ENCODE data around the gene RPLP1. TPM values are rescaled to one million over a fixed set of nuclear protein-coding genes. Genes with fewer than 3 reads are reported as not detected.

The RPLP1 gene
- total and polyA plus RNA-seq, 2 of the 8 experiments (the other 6 are each of a cell fraction or from before 2014, with no cell fraction given): 2,089 to 4,387 TPM

GRCh38 chr15:69413822-69414700 is 38.6 kb upstream of the RPLP1 start, which contains the start of gene KIF23 (continued):
- TF ChIP-seq E2F6 (IDR thresholded peaks at IDR 0.05) (peak; percentile 95), RAD21 (IDR thresholded peaks at IDR 0.05 in 1 of 2, conservative IDR thresholded peaks at IDR 0.05 in 1 of 2; ENCODE audit: low read depth in 2 of 2, low read length in 2 of 2) (no peak), KDM1A (IDR thresholded peaks at IDR 0.05; ENCODE audit: borderline replicate concordance, low read length) (no peak), KDM4A (IDR thresholded peaks at IDR 0.05; ENCODE audit: low read depth, low read length, severe bottlenecking) (peak; percentile 81), ZNF274 (IDR thresholded peaks at IDR 0.05; ENCODE audit: borderline replicate concordance, extremely low read depth, low read length) (no peak), RNF2 (IDR thresholded peaks at IDR 0.05; ENCODE audit: borderline replicate concordance, low read depth, low read length, missing control alignments, poor library complexity, severe bottlenecking) (no peak), EGR1 (IDR thresholded peaks at IDR 0.05; ENCODE audit: borderline replicate concordance, low read depth, low read length) (no peak), HDAC6 (IDR thresholded peaks at IDR 0.05; ENCODE audit: low read depth, low read length) (no peak), TAF1 (IDR thresholded peaks at IDR 0.05; ENCODE audit: low read depth, low read length) (peak; percentile 85), PHF8 (conservative IDR thresholded peaks at IDR 0.05; ENCODE audit: low read depth, low read length) (peak; percentile 81), GTF2F1 (IDR thresholded peaks at IDR 0.05; ENCODE audit: borderline replicate concordance, low read depth, low read length) (peak; percentile 70; the same call in 1 of the 2 replicates), CREB1 (IDR thresholded peaks at IDR 0.05) (peak; percentile 85), RBBP5 (IDR thresholded peaks at IDR 0.05; ENCODE audit: borderline replicate concordance, low read depth, low read length) (peak; percentile 46; the same call in 1 of the 2 replicates), SP1 (IDR thresholded peaks at IDR 0.05; ENCODE audit: low read depth, low read length) (peak; percentile 61), POLR2A (IDR thresholded peaks at IDR 0.05; ENCODE audit: control extremely low read depth in 1 of 2, low read depth in 2 of 2, low read length in 2 of 2) (peak; percentile 76; a peak in 2 of 3 replicates), TBP (IDR thresholded peaks at IDR 0.05; ENCODE audit: low read depth, low read length) (peak; percentile 80), ASH2L (IDR thresholded peaks at IDR 0.05; ENCODE audit: low read length) (no peak), CEBPB (IDR thresholded peaks at IDR 0.05; ENCODE audit: low read depth, low read length) (peak; percentile 26; the same call in 1 of the 2 replicates), GABPA (IDR thresholded peaks at IDR 0.05; ENCODE audit: borderline replicate concordance, insufficient read depth, low read length) (peak; percentile 78; the same call in 1 of the 2 replicates), MAX (IDR thresholded peaks at IDR 0.05) (peak; percentile 96)

Data from H1 (cell line).